Cardiac septum (tissue), 1 donor: ENCODE measurements around the gene RHOT1. TPM values are rescaled to one million over a fixed set of nuclear protein-coding genes. Genes with fewer than 3 reads are reported as not detected.
"Not testable (repeated sequence)": the region's sequence is repeated elsewhere in the genome, so short reads cannot be mapped to it uniquely, and the experiment has no call there.

Source experiments
- DNase-seq: peaks from one replicate; pipeline ENCODE4 v3.0.0-alpha.2; 2020; ENCODE audit warnings: low spot score
- intact Hi-C: fragments of 100-400 bp; cut with DNase I; formaldehyde crosslinking; loops from one replicate; pipeline ENCODE4 v1.14.0; 2022
- total RNA-seq: library from RNA; stranded (reverse); fragmentation: NEBNext Ultra II Directional; extraction: Animal tissue kit (Norgen Biotek cat#: 25700); gene quantifications from one replicate; pipeline ENCODE4 v1.2.1, GENCODE V29; 2021
- donor health status: DM: no; HTN: no; CAD: no.

RHOT1 gene
- total RNA-seq, 1 donor from 2014 or later = 39.4 TPM

GRCh38 chr17:32120141-32120540 is 22.2 kb upstream of the RHOT1 start:
- DNase-seq = no peak
- intact Hi-C loops = no loop called here

GRCh38 chr17:32120716-32121115 is 21.6 kb upstream of the RHOT1 start:
- intact Hi-C loops = no loop called here
- no peak for DNase-seq

GRCh38 chr17:32123782-32124181 is 18.5 kb upstream of the RHOT1 start:
- intact Hi-C loops = no loop called here
- DNase-seq = no peak

- intact Hi-C loops = no loop called here
- DNase-seq = no peak
Measured at GRCh38 chr17:32124985-32125847, 17.1 kb upstream of the RHOT1 start.

- intact Hi-C loops = no loop called here
- DNase-seq = no peak
Measured at GRCh38 chr17:32125848-32126153, 16.5 kb upstream of the RHOT1 start.

- no peak for DNase-seq
- intact Hi-C loops = no loop called here
Measured at GRCh38 chr17:32126325-32126724, 16.0 kb upstream of the RHOT1 start.

- intact Hi-C loops = no loop called here
- DNase-seq = no peak
Measured at GRCh38 chr17:32126746-32127145, 15.6 kb upstream of the RHOT1 start.

- intact Hi-C loops = no loop called here
- peak; percentile 94 for DNase-seq
Measured at GRCh38 chr17:32127158-32127897, 15.0 kb upstream of the RHOT1 start.

GRCh38 chr17:32128470-32128869 is 13.8 kb upstream of the RHOT1 start:
- DNase-seq, intact Hi-C loops: not testable (repeated sequence)

GRCh38 chr17:32135497-32136117 is 6.7 kb upstream of the RHOT1 start:
- DNase-seq = not testable (repeated sequence)
- intact Hi-C loops = loop anchor here (5.0 kb wide), 1 partner anchor 128 kb away; the partner anchor contains the start of gene LRRC37B

- intact Hi-C loops = loop anchor here (5.0 kb wide), 1 partner anchor 130 kb away; the partner anchor contains the start of gene LRRC37B
- no peak for DNase-seq
Measured at GRCh38 chr17:32136856-32137255, 5.4 kb upstream of the RHOT1 start.

- not testable (repeated sequence) for DNase-seq
Measured at GRCh38 chr17:32139504-32139903, 2.8 kb upstream of the RHOT1 start.

GRCh38 chr17:32141258-32141657 is 1.0 kb upstream of the RHOT1 start:
- intact Hi-C loops = loop anchor here (10.0 kb wide), 1 partner anchor 204 kb away; the partner anchor contains the start of gene C17orf75
- no peak for DNase-seq

More at GRCh38 chr17:32139504-32139903, 2.8 kb upstream of the RHOT1 start:
- intact Hi-C loops = loop anchor here (5.0 kb wide), 1 partner anchor 132 kb away; the partner anchor contains the start of gene LRRC37B

GRCh38 chr17:32141679-32142037 is 644 bp upstream of the RHOT1 start:
- no peak for DNase-seq
- intact Hi-C loops = loop anchor here (10.0 kb wide), 1 partner anchor 203 kb away; the partner anchor contains the start of gene C17orf75

GRCh38 chr17:32142857-32143526 is 690 bp downstream of the RHOT1 start:
- intact Hi-C loops = loop anchor here (10.0 kb wide), 1 partner anchor 202 kb away; the partner anchor contains the start of gene C17orf75
- DNase-seq = peak; percentile 83

- intact Hi-C loops = loop anchor here (10.0 kb wide), 1 partner anchor 201 kb away; the partner anchor contains the start of gene C17orf75
- no peak for DNase-seq
Measured at GRCh38 chr17:32143527-32143870, 1.2 kb downstream of the RHOT1 start.

GRCh38 chr17:32144442-32144841 is 2.1 kb downstream of the RHOT1 start:
- intact Hi-C loops = loop anchor here (10.0 kb wide), 1 partner anchor 200 kb away; the partner anchor contains the start of gene C17orf75
- not testable (repeated sequence) for DNase-seq

- intact Hi-C loops = loop anchor here (10.0 kb wide), 1 partner anchor 196 kb away; the partner anchor contains the start of gene C17orf75
- DNase-seq = no peak
Measured at GRCh38 chr17:32148351-32148750, 6.0 kb downstream of the RHOT1 start.

- intact Hi-C loops = no loop called here
- DNase-seq = no peak
Measured at GRCh38 chr17:32150358-32150757, 8.1 kb downstream of the RHOT1 start.
